ENCODE measurements around the gene KCNAB1. TPM values are rescaled to one million over a fixed set of nuclear protein-coding genes. Genes with fewer than 3 reads are reported as not detected.
"Not testable (repeated sequence)": the region's sequence is repeated elsewhere in the genome, so short reads cannot be mapped to it uniquely, and the experiment has no call there.

The KCNAB1 gene
- total RNA-seq, 1 experiment from 2014 or later, result 1.6 TPM

DNA sequence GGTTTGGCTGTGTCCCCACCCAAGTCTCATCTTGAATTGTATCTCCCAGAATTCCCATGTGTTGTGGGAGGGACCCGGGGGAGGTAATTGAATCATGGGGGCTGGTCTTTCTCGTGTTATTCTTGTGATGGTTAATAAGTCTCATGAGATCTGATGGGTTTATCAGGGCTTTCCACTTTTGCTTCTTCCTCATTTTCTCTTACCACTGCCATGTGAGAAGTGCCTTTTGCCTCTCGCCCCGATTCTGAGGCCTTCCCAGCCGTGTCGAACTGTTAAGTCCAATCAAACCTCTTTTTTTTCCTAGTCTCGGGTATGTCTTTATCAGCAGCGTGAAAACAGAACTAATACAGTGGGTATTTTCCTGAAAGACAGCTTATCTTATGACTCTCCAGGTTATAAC, 448.6 kb downstream of the KCNAB1 start:
- DNase-seq (ENCODE audit: low spot score), result not testable (repeated sequence)

DNA sequence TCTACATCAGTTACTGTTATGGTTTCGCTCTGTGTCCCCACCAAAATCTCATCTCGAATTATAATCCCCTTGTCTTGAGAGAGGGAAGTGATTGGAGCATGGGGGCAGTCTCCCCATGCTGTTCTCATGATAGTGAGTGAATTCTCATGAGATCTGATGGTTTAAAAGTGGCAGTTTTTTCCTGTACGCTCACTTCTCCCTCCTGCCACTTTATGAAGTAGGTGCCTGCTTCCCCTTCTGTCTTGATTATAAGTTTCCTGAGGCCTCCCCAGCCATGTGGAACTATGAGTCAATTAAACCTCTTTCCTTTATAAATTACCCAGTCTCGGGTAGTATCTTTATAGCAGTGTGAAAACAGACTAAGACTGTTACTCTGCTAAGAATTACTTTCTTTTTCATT, 449.5 kb downstream of the KCNAB1 start:
- not testable (repeated sequence) for DNase-seq (ENCODE audit: low spot score)

GRCh38 chr3:156575641-156576040, 455.3 kb downstream of the KCNAB1 start:
- no peak for DNase-seq (ENCODE audit: low spot score)

- DNase-seq (ENCODE audit: low spot score), result no peak
These were observed 455.7 kb downstream of the KCNAB1 start for GRCh38 chr3:156576051-156576450.

- DNase-seq (ENCODE audit: low spot score), result no peak
These were observed 456.4 kb downstream of the KCNAB1 start for GRCh38 chr3:156576651-156577348.

DNA sequence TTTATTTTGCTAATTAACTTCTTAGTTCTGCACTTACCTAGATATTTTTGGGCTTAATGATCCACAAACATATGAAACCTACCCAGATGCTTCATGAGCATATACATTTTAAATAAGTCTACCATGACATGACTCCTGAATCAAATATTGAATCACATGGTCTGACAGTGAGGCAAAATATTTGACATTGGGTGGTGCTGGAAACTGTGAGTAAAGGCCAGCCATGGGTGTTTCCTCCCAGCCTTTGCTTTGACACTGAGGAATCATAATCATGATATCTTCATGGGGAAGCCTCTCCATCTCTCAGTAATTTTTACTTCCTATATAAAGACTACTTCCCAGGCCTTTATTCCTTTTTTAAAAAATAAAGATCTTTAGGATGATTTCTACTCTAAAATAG, 457.4 kb downstream of the KCNAB1 start:
- no peak for DNase-seq (ENCODE audit: low spot score)

DNA sequence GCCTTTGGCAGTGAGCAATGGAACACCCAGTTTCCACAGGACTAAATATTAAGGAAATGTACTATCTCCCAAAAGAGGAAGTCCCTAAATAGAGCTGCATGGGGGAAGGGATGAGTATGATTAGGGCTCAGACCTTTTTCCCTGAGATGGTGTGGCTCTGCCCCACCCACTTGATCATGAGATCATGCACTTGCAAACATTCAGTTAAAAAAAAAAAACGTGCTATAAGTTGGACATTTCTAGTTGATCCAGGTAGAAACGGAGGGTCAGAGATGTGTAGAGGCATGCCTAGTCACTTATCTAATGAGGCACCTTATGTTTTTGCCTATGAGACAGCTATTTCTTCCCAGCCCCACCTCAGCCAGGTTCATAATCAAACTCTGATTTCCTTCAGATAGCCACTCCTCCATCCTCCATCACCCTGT, 459.1 kb downstream of the KCNAB1 start:
- no peak for DNase-seq (ENCODE audit: low spot score)

GRCh38 chr3:156581033-156581432, 460.7 kb downstream of the KCNAB1 start:
- no peak for DNase-seq (ENCODE audit: low spot score)

GRCh38 chr3:156581954-156582353, 461.6 kb downstream of the KCNAB1 start:
- DNase-seq (ENCODE audit: low spot score), result no peak

- DNase-seq (ENCODE audit: low spot score), result no peak
These were observed 462.3 kb downstream of the KCNAB1 start for GRCh38 chr3:156582532-156583183.

GRCh38 chr3:156583469-156583868, 463.1 kb downstream of the KCNAB1 start:
- no peak for DNase-seq (ENCODE audit: low spot score)

- no peak for DNase-seq (ENCODE audit: low spot score)
These were observed 466.8 kb downstream of the KCNAB1 start for GRCh38 chr3:156586905-156587759.

DNA sequence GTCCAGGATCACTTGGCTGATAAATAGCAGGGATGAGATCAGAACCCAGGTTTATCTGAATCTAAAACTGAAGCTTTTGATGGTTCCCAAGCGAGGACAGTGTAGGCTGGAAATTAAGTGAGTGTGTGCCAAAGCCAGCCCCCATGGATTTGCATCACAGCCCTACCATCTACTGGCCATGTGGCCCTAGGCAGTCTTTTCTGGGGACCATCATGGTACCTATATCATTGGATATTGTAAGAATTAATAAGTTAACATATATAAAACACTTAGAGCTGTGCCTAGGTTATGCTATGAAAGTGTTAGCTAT, 467.3 kb downstream of the KCNAB1 start:
- no peak for DNase-seq (ENCODE audit: low spot score)

Other genes with a start within 250 kb of the KCNAB1 start
- gene GMPS, start 249.9 kb upstream of the KCNAB1 start, total RNA-seq (2014; rRNA removed; shearing (Covaris generic)), result 155 and 171 TPM in 2 replicates